HG03442 (cell line): Measurements from ENCODE around the gene SLC1A3.
"Not testable (repeated sequence)": the region's sequence is repeated elsewhere in the genome, so short reads cannot be mapped to it uniquely, and the experiment has no call there.

ENCODE experiments used
- ATAC-seq: cut with Tn5 transposase; IDR thresholded peaks from one replicate; pipeline ENCODE4 v1.9.1; 2021; ENCODE audit warnings: mild to moderate bottlenecking, moderate library complexity; ENCODE audit not compliant: unreplicated experiment

Gene SLC1A3

GRCh38 chr5:36606428-36607113, at the start of gene SLC1A3:
Gene SLC1A3, plus strand, starts transcription at chr5:36606606. Its CDS starts 1,818 bp downstream, at chr5:36608424.
- peak; percentile 85 for ATAC-seq

GRCh38 chr5:36558641-36559040, 47.8 kb upstream of the SLC1A3 start:
- ATAC-seq = no peak

- no peak for ATAC-seq
Measured at GRCh38 chr5:36561601-36562000, 44.8 kb upstream of the SLC1A3 start.

- ATAC-seq = no peak
Measured at GRCh38 chr5:36569491-36569890, 36.9 kb upstream of the SLC1A3 start.

GRCh38 chr5:36570301-36571095, 35.9 kb upstream of the SLC1A3 start:
- ATAC-seq = no peak

GRCh38 chr5:36571401-36572042, 34.9 kb upstream of the SLC1A3 start:
- ATAC-seq = no peak

- ATAC-seq = no peak
Measured at GRCh38 chr5:36573438-36573837, 33.0 kb upstream of the SLC1A3 start.

- no peak for ATAC-seq
Measured at GRCh38 chr5:36575361-36575781, 31.0 kb upstream of the SLC1A3 start.

GRCh38 chr5:36576721-36577120, 29.7 kb upstream of the SLC1A3 start:
- no peak for ATAC-seq

GRCh38 chr5:36579858-36580257, 26.5 kb upstream of the SLC1A3 start:
- not testable (repeated sequence) for ATAC-seq

GRCh38 chr5:36581070-36581469, 25.3 kb upstream of the SLC1A3 start:
- ATAC-seq = no peak

- no peak for ATAC-seq
Measured at GRCh38 chr5:36584009-36584875, 22.2 kb upstream of the SLC1A3 start.

GRCh38 chr5:36585701-36586100, 20.7 kb upstream of the SLC1A3 start:
- no peak for ATAC-seq

GRCh38 chr5:36587354-36587753, 19.1 kb upstream of the SLC1A3 start:
- ATAC-seq = no peak

GRCh38 chr5:36589735-36590134, 16.7 kb upstream of the SLC1A3 start:
- ATAC-seq = not testable (repeated sequence)

GRCh38 chr5:36590513-36591286, 15.7 kb upstream of the SLC1A3 start:
- no peak for ATAC-seq

- ATAC-seq = no peak
Measured at GRCh38 chr5:36593867-36594266, 12.5 kb upstream of the SLC1A3 start.

GRCh38 chr5:36596247-36596646, 10.2 kb upstream of the SLC1A3 start:
- ATAC-seq = no peak

GRCh38 chr5:36596756-36597155, 9.7 kb upstream of the SLC1A3 start:
- ATAC-seq = no peak

GRCh38 chr5:36598045-36598444, 8.4 kb upstream of the SLC1A3 start:
- no peak for ATAC-seq
